ENCODE data around the gene GRID2. TPM values are rescaled to one million over a fixed set of nuclear protein-coding genes. Genes with fewer than 3 reads are reported as not detected.

GRID2 gene
- total and polyA plus RNA-seq, 2 of the 4 experiments (the other 2 are of a cell fraction), result under 0.01 TPM; not detected in 1

- Histone ChIP-seq H3K56ac (ENCODE audit: extremely low read depth, insufficient read depth, low read length) (no peak overlapping the region), H2BK5ac (ENCODE audit: low read depth, low read length, poor library complexity, severe bottlenecking) (no peak overlapping the region), H3K9ac (ENCODE audit: low read depth, low read length) (no peak overlapping the region), H3K27ac (ENCODE audit: insufficient read depth, low read length) (no peak overlapping the region), H3K4ac (ENCODE audit: low read depth, low read length) (no peak overlapping the region), H3K27me3 (ENCODE audit: control insufficient read depth, insufficient read depth, low read length) (no peaks in the 10 kb centered on the region; the same call in 1 of the 2 replicates), H3K4me3 (ENCODE audit: insufficient read depth, low read depth, low read length) (no peak overlapping the region), H3K14ac (replicated peaks; ENCODE audit: low read depth, low read length) (no peak overlapping the region), H2BK120ac (ENCODE audit: low read depth, low read length) (no peak overlapping the region), H4K20me1 (ENCODE audit: insufficient read depth, low read length) (no peaks in the 10 kb centered on the region), H4K5ac (ENCODE audit: low read depth, low read length) (no peak overlapping the region), H4K8ac (ENCODE audit: low read depth in 2 of 2, low read length in 2 of 2) (no peak overlapping the region), H3K9me1 (ENCODE audit: insufficient read depth, low read length) (no peaks in the 10 kb centered on the region), H2AFZ (replicated peaks; ENCODE audit: low read length, poor library complexity) (no peak overlapping the region), H2BK20ac (ENCODE audit: low read depth, low read length) (no peak overlapping the region), H3K36me3 (ENCODE audit: control insufficient read depth, insufficient read depth, low read length) (no peaks in the 10 kb centered on the region), H3K4me1 (ENCODE audit: control insufficient read depth, insufficient read depth, low read length) (no peaks in the 10 kb centered on the region), H3K4me2 (ENCODE audit: low read depth, low read length) (no peak overlapping the region), H3K18ac (ENCODE audit: low read depth, low read length) (no peak overlapping the region), H2AK5ac (ENCODE audit: low read depth, low read length) (no peak overlapping the region), H3K9me3 (ENCODE audit: control insufficient read depth, insufficient read depth, low read length) (no peaks in the 10 kb centered on the region), H2AK9ac (replicated peaks; ENCODE audit: low read depth, low read length, poor library complexity) (no peak overlapping the region), H3K23ac (ENCODE audit: low read depth, low read length) (no peak overlapping the region), H2BK15ac (ENCODE audit: low read depth, low read length) (no peak overlapping the region), H3K79me1 (ENCODE audit: low read depth in 1 of 2, low read length in 2 of 2) (no peaks in the 10 kb centered on the region), H4K91ac (ENCODE audit: insufficient read depth, low read depth, low read length) (no peak overlapping the region)
- no TSS peak for BruUV-seq (replicated peaks)
- ChIA-PET POLR2A (ENCODE audit: unreplicated experiment) (no interaction called here), CTCF (no interaction called here)
- in situ Hi-C loops (cut with MboI; ENCODE audit: low sequenced_read_pairs), result no loop called here
- WGBS, 2 experiments (ENCODE audit: extremely low coverage in 2 of 2, insufficient read length in 1 of 2), result no CpG with 5 or more reads among the region's 3 CpGs
- intact Hi-C loops (cut with micrococcal nuclease), result no loop called here
- DNase-seq (no peak), ATAC-seq (ENCODE audit: low read depth) (no peak)
- TF ChIP-seq NFE2L2 (IDR thresholded peaks at IDR 0.05; ENCODE audit: low read depth, low read length) (no peak), CHD1 (IDR thresholded peaks at IDR 0.05; ENCODE audit: low read depth, low read length) (no peak), FOS (IDR thresholded peaks at IDR 0.05; ENCODE audit: low read depth, low read length) (no peak), MAFK (IDR thresholded peaks at IDR 0.05; ENCODE audit: low read depth, low read length) (no peak), MXI1 (IDR thresholded peaks at IDR 0.05; ENCODE audit: borderline replicate concordance, low read depth, low read length) (no peak), CEBPB (IDR thresholded peaks at IDR 0.05; ENCODE audit: low read depth, low read length) (no peak), RFX5 (IDR thresholded peaks at IDR 0.05; ENCODE audit: low read depth, low read length) (no peak), BHLHE40 (IDR thresholded peaks at IDR 0.05; ENCODE audit: low read depth, low read length) (no peak), ELK1 (IDR thresholded peaks at IDR 0.05; ENCODE audit: borderline replicate concordance, low read depth, low read length) (no peak), USF2 (IDR thresholded peaks at IDR 0.05; ENCODE audit: low read depth, low read length) (no peak), RCOR1 (IDR thresholded peaks at IDR 0.05; ENCODE audit: insufficient replicate concordance, low read length) (no peak), SMC3 (IDR thresholded peaks at IDR 0.05; ENCODE audit: low read depth, low read length) (no peak), RAD21 (IDR thresholded peaks at IDR 0.05; ENCODE audit: low read length) (no peak), MAZ (IDR thresholded peaks at IDR 0.05; ENCODE audit: borderline replicate concordance, low read depth, low read length) (no peak), POLR2A (IDR thresholded peaks at IDR 0.05; ENCODE audit: low read depth, low read length) (no peak)
- TF ChIP-seq, protein P1, sequence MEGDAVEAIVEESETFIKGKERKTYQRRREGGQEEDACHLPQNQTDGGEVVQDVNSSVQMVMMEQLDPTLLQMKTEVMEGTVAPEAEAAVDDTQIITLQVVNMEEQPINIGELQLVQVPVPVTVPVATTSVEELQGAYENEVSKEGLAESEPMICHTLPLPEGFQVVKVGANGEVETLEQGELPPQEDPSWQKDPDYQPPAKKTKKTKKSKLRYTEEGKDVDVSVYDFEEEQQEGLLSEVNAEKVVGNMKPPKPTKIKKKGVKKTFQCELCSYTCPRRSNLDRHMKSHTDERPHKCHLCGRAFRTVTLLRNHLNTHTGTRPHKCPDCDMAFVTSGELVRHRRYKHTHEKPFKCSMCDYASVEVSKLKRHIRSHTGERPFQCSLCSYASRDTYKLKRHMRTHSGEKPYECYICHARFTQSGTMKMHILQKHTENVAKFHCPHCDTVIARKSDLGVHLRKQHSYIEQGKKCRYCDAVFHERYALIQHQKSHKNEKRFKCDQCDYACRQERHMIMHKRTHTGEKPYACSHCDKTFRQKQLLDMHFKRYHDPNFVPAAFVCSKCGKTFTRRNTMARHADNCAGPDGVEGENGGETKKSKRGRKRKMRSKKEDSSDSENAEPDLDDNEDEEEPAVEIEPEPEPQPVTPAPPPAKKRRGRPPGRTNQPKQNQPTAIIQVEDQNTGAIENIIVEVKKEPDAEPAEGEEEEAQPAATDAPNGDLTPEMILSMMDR (conservative IDR thresholded peaks at IDR 0.05; ENCODE audit: low read depth, low read length), result no peak
- dilution Hi-C loops (cut with HindIII; ENCODE audit: low sequenced_read_pairs, unreplicated experiment), result no loop called here
Observed at GRCh38 chr4:93433840-93434239, 1130.1 kb downstream of the GRID2 start.
